Measurements from ENCODE around the gene NCOA3.
"Not testable (repeated sequence)": the region's sequence is repeated elsewhere in the genome, so short reads cannot be mapped to it uniquely, and the experiment has no call there.

Gene NCOA3

DNA sequence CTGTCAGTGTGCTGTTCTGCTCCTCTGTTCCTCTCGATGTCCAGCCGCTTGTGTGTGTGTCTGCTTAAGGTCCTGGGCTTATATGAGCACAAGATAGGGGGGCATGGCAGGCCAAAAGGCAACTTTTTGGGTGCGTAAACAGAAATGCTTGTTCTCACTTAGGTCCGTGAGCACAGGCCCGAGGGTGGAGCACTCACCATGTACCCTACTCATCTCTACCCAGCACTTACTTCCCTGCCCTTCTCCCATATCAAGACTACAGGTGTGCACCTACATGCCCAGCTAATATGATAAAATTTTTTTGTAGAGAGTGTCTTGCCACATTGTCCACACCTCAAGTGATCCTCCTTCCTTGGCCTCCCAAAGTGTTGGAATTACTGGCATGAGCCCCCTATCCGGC is 34.3 kb downstream of the NCOA3 start:
- no peak for DNase-seq (ENCODE audit: low read depth in 3 of 3)

DNA sequence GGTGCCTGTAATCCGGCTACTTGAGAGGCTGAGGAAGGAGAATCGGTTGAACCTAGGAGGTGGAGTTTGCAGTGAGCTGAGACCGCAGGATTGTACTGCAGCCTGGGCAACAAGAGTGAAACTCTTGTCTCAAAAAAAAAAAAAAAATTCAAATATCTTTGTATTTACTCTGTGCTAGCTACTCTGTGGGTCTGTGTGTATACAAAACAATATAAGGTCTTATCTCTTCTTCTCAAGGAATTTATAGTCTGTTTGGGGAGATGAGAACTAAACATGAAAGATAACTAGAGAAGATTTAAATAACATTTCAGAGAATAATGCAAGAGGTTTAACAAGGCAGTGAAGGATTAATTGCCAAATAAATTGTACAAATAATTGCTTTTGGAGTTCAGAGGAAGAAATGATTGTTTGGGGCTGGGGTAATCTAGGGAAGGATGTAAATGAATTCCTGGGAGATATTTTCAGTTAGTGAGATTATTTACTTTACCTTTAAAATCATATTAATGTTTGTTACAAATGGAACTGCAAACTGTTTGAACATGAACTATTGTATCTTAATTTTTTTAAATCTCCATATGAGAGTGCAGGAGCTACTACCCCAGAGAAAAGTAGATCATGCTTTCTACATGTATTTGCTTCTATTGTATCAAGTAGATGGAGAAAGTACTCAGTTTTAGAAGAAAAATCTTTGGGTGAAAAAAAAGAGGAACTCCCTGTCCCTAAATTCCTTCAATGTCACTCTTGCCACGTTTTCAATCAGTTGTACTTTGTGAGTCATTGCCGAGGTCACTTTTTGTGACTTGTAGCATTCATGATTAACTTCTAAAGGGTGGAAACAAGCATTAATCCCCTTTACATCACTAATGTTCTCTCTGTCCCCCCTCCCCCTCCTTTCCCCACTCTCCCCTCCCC is 39.0 kb downstream of the NCOA3 start:
- DNase-seq (ENCODE audit: low read depth in 3 of 3): no peak

DNA sequence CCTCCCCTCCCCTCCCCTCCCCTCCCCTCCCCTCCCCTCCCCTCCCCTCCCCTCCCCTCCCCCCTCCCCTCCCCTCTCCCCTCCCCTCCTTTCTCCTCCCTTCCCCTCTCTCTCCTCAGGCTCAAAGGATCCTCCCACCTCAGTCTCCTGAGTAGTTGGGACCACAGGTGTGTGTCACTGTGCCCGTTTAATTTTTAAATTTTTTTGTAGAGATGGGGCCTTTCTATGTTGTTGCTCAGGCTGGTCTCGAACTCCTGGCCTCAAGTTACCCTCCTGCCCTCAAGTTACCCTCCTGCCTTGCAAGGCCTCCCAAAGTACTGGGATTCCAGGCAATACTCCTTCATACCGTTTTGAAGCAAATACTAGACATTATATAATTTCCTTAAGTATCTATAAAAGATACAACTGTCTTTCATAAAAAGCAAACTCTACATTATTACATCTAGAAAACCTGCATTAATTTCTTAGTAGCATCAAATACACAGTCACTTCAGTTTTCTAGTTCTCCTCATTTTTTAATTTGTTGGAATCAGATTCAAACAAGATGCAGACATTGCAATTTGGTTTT is 39.8 kb downstream of the NCOA3 start:
- DNase-seq (ENCODE audit: low read depth in 3 of 3): no peak

DNA sequence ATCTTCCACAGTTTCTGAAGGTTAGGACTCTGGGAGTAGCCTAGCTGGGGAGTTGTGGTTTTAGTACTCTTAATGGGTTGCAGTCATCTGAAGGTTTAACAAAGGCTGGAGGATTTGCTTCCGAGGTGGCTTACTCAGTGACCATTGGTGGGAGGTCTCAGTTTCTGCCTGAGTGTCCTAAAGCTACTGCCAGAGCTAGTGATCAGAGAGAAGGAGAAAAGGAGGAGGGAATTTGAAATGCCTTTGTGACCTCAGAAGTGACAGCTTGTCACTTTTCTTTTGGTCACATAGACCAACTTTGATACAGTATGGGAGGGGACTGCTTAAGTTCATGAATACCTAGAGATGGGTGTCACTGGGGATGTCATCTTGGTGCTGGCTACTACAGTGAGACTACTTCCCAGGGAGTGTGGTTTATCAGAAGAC is 41.3 kb downstream of the NCOA3 start:
- DNase-seq (ENCODE audit: low read depth in 3 of 3): no peak

DNA sequence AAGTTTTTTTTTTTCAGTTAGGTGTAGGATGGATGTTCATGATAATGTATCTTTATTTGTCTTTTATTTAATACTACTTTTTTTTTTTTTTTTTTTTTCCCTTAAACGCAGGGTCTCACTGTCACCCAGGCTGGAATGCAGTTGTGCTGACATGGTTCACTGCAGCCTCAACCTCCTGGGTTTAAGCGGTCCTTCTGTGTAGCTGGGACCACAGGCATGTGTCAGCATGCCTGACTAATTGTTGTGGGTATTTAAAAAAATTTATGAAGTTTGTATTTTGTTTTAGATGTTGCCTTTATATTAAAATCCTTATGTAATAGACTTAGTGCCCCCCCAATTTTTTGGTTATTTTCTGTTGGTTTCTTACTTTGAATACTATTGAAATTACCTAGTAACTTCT is 42.6 kb downstream of the NCOA3 start:
- no peak for DNase-seq (ENCODE audit: low read depth in 3 of 3)

DNA sequence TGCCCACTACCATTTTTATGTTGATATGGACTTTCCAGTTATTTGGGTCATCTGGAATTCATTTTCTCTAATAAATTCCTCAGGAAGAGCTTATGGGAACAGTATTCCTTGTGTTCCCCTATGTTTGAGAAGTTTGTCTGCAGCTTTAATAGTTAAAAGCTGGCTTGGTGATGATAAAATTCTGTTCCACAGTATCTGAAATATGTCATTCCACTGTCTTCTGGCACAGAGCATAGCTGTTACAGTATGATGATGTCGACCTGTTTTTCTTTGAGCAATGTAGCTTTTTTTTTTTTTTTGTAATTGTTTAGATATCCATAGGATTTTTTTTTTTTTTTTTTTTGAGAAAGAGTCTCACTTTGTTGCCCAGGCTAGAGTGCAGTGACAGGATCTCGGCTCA is 43.2 kb downstream of the NCOA3 start:
- DNase-seq (ENCODE audit: low read depth in 3 of 3): no peak

DNA sequence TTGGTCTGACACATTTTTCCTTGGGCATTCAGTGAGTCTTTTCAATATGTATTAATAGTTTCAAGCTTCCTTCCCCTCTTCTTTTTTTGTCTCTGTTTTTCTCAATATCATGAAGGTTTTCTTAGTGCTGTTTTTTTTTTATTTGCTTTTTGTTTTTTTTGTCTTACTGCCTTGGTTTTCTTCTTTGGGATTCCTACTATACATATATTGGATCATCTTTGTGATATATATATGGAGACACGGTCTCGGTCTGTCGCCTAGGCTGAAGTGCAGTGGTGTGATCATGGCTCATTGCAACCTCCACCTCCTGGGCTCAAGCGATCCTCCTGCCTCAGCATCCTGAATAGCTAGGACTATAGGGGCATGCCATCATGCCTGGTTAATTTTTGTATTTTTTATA is 43.8 kb downstream of the NCOA3 start:
- no peak for DNase-seq (ENCODE audit: low read depth in 3 of 3)

DNA sequence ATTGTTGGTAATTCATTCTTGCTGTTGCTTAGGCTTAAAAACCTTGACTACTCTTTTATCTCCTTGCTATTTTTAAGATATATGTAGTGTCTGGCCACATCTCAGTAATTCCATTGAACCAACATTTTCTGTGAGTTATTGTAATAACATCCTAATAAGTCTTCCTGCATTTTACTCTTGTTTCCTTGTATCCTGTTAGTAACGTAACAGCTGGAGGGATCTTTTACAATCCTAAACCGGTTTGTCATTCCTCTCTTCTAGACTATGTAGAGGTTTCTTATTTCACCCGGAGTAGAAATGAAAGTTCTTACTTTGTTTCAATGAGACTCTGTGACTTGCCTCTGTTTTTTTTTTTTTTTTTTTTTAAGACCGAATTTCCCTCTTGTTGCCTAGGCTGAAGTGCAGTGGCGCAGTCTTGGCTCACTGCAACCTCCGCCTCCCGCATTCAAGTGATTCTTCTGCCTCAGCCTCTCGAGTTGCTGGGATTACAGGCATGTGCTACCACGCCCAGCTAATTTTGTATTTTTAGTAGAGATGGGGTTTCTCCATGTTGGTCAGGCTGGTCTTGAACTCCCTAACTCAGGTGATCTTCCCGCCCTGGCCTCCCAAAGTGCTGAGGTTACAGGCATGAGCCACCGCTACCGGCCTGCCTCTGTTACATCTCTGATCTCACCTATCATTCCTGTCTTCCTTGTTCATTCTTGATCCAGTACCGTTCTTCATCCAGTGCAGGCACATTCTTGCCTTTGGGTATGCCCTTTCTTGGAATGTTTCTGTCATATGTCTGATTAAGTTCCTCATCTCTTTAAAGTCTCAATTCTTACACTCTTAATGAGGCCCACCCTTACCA is 44.7 kb downstream of the NCOA3 start:
- DNase-seq (ENCODE audit: low read depth in 3 of 3): no peak

DNA sequence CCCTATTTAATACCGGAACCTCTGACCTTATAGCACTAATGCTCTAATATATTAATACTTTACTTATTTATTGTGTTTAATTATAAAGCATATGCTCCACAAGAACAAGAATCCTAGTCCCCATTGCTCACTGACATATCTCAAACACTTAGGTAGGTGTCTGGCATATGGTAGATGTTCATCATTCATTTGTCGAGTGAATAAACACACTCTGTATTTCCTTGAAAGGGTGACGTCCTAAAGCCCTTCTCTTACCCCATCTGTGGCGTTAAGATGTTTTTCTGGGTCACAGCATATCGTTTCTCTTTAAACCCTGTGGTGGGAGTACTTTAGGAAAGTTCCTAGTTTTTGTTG is 45.3 kb downstream of the NCOA3 start:
- DNase-seq (ENCODE audit: low read depth in 3 of 3): no peak

DNA sequence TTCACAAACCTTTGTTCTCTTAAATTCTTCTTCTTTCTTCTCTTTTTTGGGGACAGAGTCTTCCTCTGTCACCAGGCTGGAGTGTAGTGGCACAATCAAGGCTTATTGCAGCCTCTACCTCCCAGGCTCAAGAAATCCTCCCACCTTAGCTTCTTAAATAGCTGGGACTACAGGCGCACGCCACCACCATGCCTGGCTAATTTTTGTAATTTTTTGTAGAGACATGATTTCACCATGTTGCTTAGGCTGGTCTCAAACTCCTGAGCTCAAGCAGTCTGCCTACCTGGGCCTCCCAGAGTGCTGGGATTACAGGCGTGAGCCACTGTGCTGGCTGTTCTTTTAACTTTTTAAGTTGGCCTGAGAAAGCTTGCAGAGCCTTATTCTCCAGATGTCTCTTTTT is 48.0 kb downstream of the NCOA3 start:
- no peak for DNase-seq (ENCODE audit: low read depth in 3 of 3)

DNA sequence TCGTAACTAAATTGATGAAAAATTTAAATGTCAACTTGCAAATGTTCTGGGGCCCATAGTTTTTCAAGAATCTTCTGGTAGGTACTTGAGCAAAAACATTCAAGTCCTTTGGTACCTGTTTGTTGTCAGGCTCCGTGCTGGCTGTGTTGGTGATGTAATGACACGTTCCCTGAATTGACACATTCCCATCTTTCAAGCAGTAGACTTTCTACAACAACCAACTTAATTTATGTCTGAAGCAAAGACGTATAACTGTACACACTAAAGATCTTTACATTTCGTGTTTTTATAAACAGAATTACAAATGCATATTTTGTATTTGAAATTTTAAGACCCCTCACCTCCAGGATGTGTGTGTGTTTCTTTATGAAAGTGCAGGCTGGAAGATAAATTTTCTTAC is 49.5 kb downstream of the NCOA3 start:
- no peak for DNase-seq (ENCODE audit: low read depth in 3 of 3)

DNA sequence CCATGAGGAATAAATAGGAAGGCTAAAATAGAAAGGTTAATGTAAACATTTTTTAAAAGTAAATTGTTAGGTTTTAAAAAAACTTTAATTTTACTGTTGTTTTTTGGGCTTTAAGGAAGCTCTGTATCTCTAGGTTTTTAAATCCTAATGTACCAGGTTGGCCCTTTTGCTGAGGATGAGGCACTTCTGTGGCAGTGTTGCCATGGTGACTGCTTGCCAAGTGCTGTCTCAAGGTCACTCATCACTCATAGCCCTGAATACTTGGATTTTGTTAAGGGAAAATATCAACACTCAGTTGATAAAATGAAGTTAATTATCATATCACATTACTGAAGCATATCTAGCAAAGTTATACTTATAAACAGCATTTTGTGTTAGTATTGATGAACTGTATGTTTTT is 50.2 kb downstream of the NCOA3 start:
- no peak for DNase-seq (ENCODE audit: low read depth in 3 of 3)

DNA sequence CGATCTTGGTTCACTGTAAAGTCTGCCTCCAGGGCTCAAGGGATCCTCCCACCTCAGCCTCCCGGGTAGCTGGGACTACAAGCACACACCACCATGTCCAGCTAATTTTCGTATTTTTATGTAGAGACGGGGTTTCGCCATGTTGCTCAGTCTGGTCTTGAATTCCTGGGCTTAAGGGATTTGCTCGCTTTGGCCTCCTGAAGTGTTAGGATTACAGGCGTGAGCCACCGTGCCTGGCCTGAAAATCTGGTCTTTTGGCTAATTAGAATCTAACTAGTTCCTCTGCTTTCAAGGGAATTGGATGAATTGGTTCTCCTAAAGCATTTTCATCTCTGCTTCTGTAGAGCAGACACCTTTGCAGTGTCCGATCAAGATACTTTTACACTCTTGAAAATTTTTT is 51.3 kb downstream of the NCOA3 start:
- no peak for DNase-seq (ENCODE audit: low read depth in 3 of 3)

DNA sequence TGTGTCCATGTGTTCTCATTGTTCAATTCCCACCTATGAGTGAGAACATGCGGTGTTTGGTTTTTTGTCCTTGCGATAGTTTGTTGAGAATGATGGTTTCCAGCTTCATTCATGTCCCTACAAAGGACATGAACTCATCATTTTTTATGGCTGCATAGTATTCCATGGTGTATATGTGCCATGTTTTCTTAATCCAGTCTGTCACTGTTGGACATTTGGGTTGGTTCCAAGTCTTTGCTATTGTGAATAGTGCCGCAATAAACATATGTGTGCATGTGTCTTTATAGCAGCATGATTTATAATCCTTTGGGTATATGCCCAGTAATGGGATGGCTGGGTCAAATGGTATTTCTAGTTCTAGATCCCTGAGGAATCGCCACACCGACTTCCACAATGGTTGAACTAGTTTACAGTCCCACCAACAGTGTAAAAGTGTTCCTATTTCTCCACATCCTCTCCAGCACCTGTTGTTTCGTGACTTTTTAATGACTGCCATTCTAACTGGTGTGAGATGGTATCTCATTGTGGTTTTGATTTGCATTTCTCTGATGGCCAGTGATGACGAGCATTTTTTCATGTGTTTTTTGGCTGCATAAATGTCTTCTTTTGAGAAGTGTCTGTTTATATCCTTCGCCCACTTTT is 52.0 kb downstream of the NCOA3 start:
- not testable (repeated sequence) for DNase-seq (ENCODE audit: low read depth in 3 of 3)

DNA sequence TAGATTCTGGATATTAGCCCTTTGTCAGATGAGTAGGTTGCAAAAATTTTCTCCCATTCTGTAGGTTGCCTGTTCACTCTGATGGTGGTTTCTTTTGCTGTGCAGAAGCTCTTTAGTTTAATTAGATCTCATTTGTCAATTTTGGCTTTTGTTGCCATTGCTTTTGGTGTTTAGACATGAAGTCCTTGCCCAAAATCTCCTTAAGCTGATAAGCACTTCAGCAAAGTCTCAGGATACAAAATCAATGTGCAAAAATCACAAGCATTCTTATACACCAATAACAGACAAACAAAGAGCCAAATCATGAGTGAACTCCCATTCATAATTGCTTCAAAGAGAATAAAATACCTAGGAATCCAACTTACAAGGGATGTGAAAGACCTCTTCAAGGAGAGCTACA is 52.6 kb downstream of the NCOA3 start:
- DNase-seq (ENCODE audit: low read depth in 3 of 3): not testable (repeated sequence)

DNA sequence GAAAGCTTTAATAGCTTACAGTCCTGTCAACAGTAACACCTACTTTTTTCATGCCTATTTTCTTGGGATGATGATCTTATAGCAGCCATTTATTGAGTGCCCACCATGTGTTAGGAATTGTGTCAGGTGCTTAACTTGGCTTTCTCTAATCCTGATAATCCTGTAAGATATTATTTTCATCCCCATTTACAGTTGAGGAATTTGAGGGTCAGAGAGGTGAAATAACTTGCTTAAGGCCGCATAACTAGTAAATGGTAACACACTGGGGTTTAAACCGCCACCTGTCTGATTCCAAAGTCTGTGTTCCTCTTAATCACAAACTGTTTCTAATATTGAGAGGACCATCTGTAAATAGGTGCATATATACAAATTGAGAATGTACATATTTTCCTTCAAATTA is 55.5 kb downstream of the NCOA3 start:
- no peak for DNase-seq (ENCODE audit: low read depth in 3 of 3)

DNA sequence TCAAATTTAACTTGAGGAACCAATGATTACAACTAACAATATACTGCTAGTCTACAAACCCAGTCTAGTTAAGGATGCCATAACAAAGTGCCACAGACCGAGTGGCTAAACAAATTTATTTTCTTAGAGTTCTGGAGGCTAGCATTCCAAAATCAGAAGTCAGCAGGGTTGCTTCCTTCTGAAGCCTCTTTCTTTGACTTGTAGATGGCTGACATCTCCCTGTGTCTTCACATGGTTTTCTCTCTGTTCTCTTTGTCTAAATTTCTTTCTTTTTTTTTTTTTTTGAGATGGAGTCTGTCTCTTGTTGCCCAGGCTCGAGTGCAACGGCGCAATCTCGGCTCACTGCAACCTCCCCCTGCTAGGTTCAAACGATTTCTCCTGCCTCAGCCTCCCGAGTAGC is 56.1 kb downstream of the NCOA3 start:
- DNase-seq (ENCODE audit: low read depth in 3 of 3): no peak

DNA sequence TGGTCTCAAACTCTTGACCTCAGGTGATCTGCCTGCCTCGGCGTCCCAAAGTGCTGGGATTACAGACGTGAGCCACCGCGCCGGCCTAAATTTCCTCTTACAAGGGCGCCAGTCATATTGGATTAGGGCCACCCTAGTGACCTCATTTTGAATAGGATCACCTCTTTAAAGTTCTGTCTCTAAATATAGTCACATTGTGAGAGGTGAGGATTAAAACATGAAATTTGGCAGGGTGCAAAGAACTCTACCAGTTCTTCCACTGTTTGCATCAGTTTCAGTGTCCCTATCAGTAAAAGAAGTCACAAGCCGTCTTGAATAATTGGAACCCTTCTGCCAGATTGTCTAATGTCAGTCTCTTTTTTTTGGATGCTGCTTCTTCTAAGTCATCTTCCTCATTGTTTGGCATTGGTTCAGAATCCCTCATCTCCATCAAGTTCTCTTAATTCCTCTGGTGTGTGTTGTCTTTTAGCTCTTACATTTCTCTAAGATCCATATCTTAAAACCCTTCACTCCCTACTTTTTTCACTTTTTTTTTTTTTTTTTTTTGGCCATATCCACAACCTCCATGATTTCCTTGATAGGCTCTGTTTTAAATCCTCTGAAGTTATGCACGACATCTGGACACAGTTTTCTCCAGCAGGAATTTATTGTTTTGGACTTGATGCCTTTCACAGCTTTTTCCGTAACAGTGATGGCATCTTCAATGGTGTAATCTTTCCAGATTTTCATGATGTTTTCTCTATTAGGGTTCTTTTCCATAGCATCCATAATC is 56.8 kb downstream of the NCOA3 start:
- DNase-seq (ENCODE audit: low read depth in 3 of 3): no peak

DNA sequence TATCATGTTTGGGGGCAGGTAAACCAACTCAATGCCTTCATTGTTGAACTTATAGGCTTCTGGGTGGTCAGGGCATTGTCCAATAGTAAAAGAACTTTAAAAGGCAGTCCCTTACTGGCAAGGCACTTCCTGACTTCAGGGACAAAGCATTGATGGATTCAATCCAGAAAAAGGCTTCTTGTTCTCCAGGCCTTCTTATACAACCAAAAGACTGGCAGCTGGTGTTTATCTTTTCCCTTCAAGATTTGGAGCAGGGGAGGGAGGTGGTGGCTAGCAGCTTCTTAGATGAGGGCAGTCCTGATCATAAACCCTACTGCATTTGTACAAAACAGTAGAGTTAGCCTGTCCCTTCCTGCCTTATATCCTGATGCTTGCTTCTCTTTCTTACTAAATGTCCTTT is 57.5 kb downstream of the NCOA3 start:
- no peak for DNase-seq (ENCODE audit: low read depth in 3 of 3)

DNA sequence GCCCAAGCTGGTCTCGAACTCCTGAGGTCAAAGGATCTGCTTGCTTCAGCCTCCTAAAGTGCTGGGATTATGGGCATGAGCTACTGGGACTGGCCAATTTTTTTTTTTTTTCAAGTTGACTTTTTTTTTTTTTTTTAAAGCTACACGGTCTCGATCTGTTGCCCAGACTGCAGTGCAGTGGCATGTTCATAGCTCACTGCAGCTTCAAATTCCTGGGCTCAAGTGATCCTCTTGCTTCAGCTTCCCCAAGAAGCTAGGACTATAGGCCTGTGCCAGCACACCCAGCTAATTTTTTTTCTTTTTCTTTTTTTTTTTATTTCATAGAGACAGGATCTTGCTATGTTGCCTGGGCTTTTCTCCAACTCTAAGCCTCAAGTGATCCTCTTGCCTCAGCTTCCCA is 59.5 kb downstream of the NCOA3 start:
- no peak for DNase-seq (ENCODE audit: low read depth in 3 of 3)
